ENCODE measurements around the gene RFX3.

RFX3 gene

GRCh38 chr9:3271581-3271980, 254.2 kb downstream of the RFX3 start:
- DNase-seq (ENCODE audit: low read depth): no peak

- DNase-seq (ENCODE audit: low read depth): no peak
These were observed 254.6 kb downstream of the RFX3 start for GRCh38 chr9:3271157-3271556.

- no peak for DNase-seq (ENCODE audit: low read depth)
These were observed 257.6 kb downstream of the RFX3 start for GRCh38 chr9:3268223-3268622.

GRCh38 chr9:3263698-3264097, 262.1 kb downstream of the RFX3 start:
- no peak for DNase-seq (ENCODE audit: low read depth)

GRCh38 chr9:3262826-3263529, 262.8 kb downstream of the RFX3 start:
- no peak for DNase-seq (ENCODE audit: low read depth)

- no peak for DNase-seq (ENCODE audit: low read depth)
These were observed 264.3 kb downstream of the RFX3 start for GRCh38 chr9:3261484-3261883.

- DNase-seq (ENCODE audit: low read depth): no peak
These were observed 269.1 kb downstream of the RFX3 start for GRCh38 chr9:3256571-3257330.

GRCh38 chr9:3251309-3251708, 274.5 kb downstream of the RFX3 start:
- no peak for DNase-seq (ENCODE audit: low read depth)

GRCh38 chr9:3250741-3251140, 275.1 kb downstream of the RFX3 start:
- no peak for DNase-seq (ENCODE audit: low read depth)

- no peak for DNase-seq (ENCODE audit: low read depth)
These were observed 278.6 kb downstream of the RFX3 start for GRCh38 chr9:3247211-3247610.

GRCh38 chr9:3246241-3246640, 279.6 kb downstream of the RFX3 start:
- DNase-seq (ENCODE audit: low read depth): no peak

- DNase-seq (ENCODE audit: low read depth): no peak
These were observed 280.7 kb downstream of the RFX3 start for GRCh38 chr9:3244963-3245653.

GRCh38 chr9:3243683-3244082, 282.1 kb downstream of the RFX3 start:
- DNase-seq (ENCODE audit: low read depth): no peak

GRCh38 chr9:3241290-3241689, 284.5 kb downstream of the RFX3 start:
- no peak for DNase-seq (ENCODE audit: low read depth)

- DNase-seq (ENCODE audit: low read depth): no peak
These were observed 285.0 kb downstream of the RFX3 start for GRCh38 chr9:3240656-3241268.

- no peak for DNase-seq (ENCODE audit: low read depth)
These were observed 286.6 kb downstream of the RFX3 start for GRCh38 chr9:3239240-3239639.

GRCh38 chr9:3238236-3238635, 287.6 kb downstream of the RFX3 start:
- DNase-seq (ENCODE audit: low read depth): no peak

GRCh38 chr9:3237121-3237520, 288.7 kb downstream of the RFX3 start:
- DNase-seq (ENCODE audit: low read depth): no peak

- DNase-seq (ENCODE audit: low read depth): no peak
These were observed 290.3 kb downstream of the RFX3 start for GRCh38 chr9:3235497-3235896.

GRCh38 chr9:3224931-3225330, 300.9 kb downstream of the RFX3 start:
- no peak for DNase-seq (ENCODE audit: low read depth)

GRCh38 chr9:3215658-3216057, 310.1 kb downstream of the RFX3 start:
- DNase-seq (ENCODE audit: low read depth): no peak

GRCh38 chr9:3214741-3215140, 311.1 kb downstream of the RFX3 start:
- no peak for DNase-seq (ENCODE audit: low read depth)
